C4-2B (cell line): ENCODE measurements around the gene RTKN.

Source experiments
- ZFX ChIP-seq: fragments of 450-650 bp; IDR thresholded peaks from 2 replicates; pipeline ENCODE4 v1.6.1; 2017
- TF ChIP-seq, protein P1 (sequence below): fragments of 450-650 bp; conservative IDR thresholded peaks from 2 replicates; pipeline ENCODE4 v1.5.1; 2017; ENCODE audit warnings: mild to moderate bottlenecking

GRCh38 chr2:74379851-74380789 is 61.6 kb downstream of the RTKN start, which contains the start of gene DCTN1:
- TF ChIP-seq, protein P1, sequence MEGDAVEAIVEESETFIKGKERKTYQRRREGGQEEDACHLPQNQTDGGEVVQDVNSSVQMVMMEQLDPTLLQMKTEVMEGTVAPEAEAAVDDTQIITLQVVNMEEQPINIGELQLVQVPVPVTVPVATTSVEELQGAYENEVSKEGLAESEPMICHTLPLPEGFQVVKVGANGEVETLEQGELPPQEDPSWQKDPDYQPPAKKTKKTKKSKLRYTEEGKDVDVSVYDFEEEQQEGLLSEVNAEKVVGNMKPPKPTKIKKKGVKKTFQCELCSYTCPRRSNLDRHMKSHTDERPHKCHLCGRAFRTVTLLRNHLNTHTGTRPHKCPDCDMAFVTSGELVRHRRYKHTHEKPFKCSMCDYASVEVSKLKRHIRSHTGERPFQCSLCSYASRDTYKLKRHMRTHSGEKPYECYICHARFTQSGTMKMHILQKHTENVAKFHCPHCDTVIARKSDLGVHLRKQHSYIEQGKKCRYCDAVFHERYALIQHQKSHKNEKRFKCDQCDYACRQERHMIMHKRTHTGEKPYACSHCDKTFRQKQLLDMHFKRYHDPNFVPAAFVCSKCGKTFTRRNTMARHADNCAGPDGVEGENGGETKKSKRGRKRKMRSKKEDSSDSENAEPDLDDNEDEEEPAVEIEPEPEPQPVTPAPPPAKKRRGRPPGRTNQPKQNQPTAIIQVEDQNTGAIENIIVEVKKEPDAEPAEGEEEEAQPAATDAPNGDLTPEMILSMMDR: no peak
- no peak for TF ChIP-seq ZFX
